ENCODE measurements around the gene ZKSCAN5. TPM values are rescaled to one million over a fixed set of nuclear protein-coding genes. Genes with fewer than 3 reads are reported as not detected.
"Not testable (repeated sequence)": the region's sequence is repeated elsewhere in the genome, so short reads cannot be mapped to it uniquely, and the experiment has no call there.

ZKSCAN5 gene
- total RNA-seq, 2 donors from 2014 or later = 14.9 to 18.2 TPM

DNA sequence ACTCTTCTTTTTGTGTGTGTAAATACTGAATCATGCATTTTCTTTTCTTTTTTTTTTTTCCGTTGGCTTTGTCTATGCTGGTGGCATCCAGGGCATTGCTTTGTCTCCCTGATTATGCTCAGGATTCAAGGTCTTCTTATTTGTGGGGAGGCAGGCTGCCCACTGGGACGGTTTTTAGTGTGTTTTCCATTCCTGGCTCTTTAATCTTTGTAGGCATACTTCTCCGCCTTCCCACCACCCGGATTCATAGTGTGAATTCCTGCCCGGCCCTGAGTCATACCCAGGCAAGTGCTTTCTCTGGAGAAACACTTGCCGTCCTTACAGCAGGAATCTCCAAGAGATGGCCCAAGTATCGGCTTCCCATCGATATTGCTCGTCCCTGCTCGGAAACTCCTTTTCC lies 59.2 kb downstream of the ZKSCAN5 start:
- H3K4me3 ChIP-seq (ENCODE audit: low read length) = no peak overlapping the region
- H3K27ac Mint-ChIP-seq = peak overlapping the region; percentile 49

DNA sequence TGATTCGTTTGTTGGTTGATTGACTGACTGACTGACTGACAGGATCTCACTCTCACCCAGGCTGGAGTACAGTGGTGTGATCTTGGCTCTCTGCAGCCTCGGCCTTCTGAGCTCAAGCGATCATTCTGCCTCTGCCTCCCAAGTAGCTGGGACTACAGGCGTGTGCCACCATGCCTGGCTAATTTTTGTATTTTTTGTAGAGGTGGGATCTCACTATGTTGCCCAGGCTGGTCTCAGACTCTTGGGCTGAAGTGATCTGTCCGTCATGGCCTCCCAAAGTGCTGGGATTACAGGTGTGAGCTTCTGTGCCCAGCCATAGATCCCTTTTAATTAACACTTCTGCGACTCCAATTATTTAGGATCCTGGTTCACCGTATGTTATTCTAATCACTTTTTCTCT lies 64.3 kb downstream of the ZKSCAN5 start:
- not testable (repeated sequence) for H3K27me3 ChIP-seq (ENCODE audit: control insufficient read depth, insufficient read depth, low read length, poor library complexity, severe bottlenecking); H3K4me1 ChIP-seq (ENCODE audit: control insufficient read depth, insufficient read depth, low read length); H3K4me3 Mint-ChIP-seq; H3K27me3 Mint-ChIP-seq (ENCODE audit: insufficient read depth); H3K4me1 Mint-ChIP-seq; H3K27ac Mint-ChIP-seq; DNase-seq; H3K9ac ChIP-seq (ENCODE audit: extremely low read depth, low read length, poor library complexity, severe bottlenecking); H3K4me3 ChIP-seq (ENCODE audit: low read length); H3K9me3 Mint-ChIP-seq; H3K9me3 ChIP-seq (ENCODE audit: control insufficient read depth, low read length); H3K27ac ChIP-seq (ENCODE audit: low read depth, low read length)
- peaks cover 73% of the 10 kb centered on the region for H3K36me3 Mint-ChIP-seq (ENCODE audit: low read depth)
- peaks cover 88% of the 10 kb centered on the region for H3K36me3 ChIP-seq (ENCODE audit: control insufficient read depth, insufficient read depth, low read length)
- 88 to 96% methylated on average over 6 to 7 of the region's 7 CpGs for WGBS, 2 experiments (ENCODE audit: insufficient coverage in 1 of 2, insufficient read length in 1 of 2)

More for the DNA sequence above, 59.2 kb downstream of the ZKSCAN5 start:
- TF ChIP-seq, protein P1, sequence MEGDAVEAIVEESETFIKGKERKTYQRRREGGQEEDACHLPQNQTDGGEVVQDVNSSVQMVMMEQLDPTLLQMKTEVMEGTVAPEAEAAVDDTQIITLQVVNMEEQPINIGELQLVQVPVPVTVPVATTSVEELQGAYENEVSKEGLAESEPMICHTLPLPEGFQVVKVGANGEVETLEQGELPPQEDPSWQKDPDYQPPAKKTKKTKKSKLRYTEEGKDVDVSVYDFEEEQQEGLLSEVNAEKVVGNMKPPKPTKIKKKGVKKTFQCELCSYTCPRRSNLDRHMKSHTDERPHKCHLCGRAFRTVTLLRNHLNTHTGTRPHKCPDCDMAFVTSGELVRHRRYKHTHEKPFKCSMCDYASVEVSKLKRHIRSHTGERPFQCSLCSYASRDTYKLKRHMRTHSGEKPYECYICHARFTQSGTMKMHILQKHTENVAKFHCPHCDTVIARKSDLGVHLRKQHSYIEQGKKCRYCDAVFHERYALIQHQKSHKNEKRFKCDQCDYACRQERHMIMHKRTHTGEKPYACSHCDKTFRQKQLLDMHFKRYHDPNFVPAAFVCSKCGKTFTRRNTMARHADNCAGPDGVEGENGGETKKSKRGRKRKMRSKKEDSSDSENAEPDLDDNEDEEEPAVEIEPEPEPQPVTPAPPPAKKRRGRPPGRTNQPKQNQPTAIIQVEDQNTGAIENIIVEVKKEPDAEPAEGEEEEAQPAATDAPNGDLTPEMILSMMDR (conservative IDR thresholded peaks at IDR 0.05) = no peak
- DNase-seq = peak; percentile 56
- peaks cover 9% of the 10 kb centered on the region for H3K4me1 Mint-ChIP-seq
- no peaks in the 10 kb centered on the region for H3K27me3 Mint-ChIP-seq (ENCODE audit: insufficient read depth)
- no peak overlapping the region for H3K4me3 Mint-ChIP-seq
- Histone ChIP-seq H3K9ac (ENCODE audit: extremely low read depth, low read length, poor library complexity, severe bottlenecking) (no peak overlapping the region), H3K36me3 (ENCODE audit: control insufficient read depth, insufficient read depth, low read length) (peaks cover 70% of the 10 kb centered on the region), H3K27me3 (ENCODE audit: control insufficient read depth, insufficient read depth, low read length, poor library complexity, severe bottlenecking) (no peaks in the 10 kb centered on the region), H3K4me1 (ENCODE audit: control insufficient read depth, insufficient read depth, low read length) (no peaks in the 10 kb centered on the region), H3K27ac (ENCODE audit: low read depth, low read length) (no peak overlapping the region), H3K9me3 (ENCODE audit: control insufficient read depth, low read length) (no peaks in the 10 kb centered on the region)
- peaks cover 58% of the 10 kb centered on the region for H3K36me3 Mint-ChIP-seq (ENCODE audit: low read depth)
- WGBS, 2 experiments (ENCODE audit: insufficient coverage in 1 of 2, insufficient read length in 1 of 2) = 90 to 93% methylated on average over 9 to 10 of the region's 10 CpGs
- H3K9me3 Mint-ChIP-seq = no peaks in the 10 kb centered on the region

DNA sequence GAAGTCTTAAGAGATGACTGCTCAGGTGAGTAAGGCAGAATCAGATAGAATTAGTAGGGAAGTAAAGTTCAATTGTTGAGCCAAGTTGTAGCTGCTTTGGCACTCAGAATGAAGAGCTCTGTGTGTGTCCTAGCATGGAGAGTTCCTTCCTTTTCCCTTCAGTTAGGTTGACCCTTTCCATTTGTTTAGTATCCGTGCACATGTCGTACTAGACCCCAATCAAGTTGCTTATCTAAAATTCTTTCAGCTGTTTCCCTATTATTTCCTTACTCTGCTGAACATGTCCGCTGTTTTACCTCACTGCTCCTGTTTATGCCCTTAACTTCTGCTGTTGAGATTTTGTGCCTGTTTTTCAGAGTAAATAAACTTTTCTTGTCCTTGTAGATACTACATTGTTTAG lies 67.3 kb downstream of the ZKSCAN5 start:
- 97 to 98% methylated on average over 3 of the region's 3 CpGs for WGBS, 2 experiments (ENCODE audit: insufficient coverage in 1 of 2, insufficient read length in 1 of 2)
- H3K4me3 ChIP-seq (ENCODE audit: low read length) = no peak overlapping the region
- H3K4me1 Mint-ChIP-seq = peaks cover 4% of the 10 kb centered on the region
- no peak overlapping the region for H3K4me3 Mint-ChIP-seq
- no peaks in the 10 kb centered on the region for H3K4me1 ChIP-seq (ENCODE audit: control insufficient read depth, insufficient read depth, low read length)
- no peak overlapping the region for H3K9ac ChIP-seq (ENCODE audit: extremely low read depth, low read length, poor library complexity, severe bottlenecking)
- no peak overlapping the region for H3K27ac Mint-ChIP-seq
- peaks cover 56% of the 10 kb centered on the region for H3K36me3 Mint-ChIP-seq (ENCODE audit: low read depth)
- no peaks in the 10 kb centered on the region for H3K27me3 Mint-ChIP-seq (ENCODE audit: insufficient read depth)
- TF ChIP-seq, protein P1 (conservative IDR thresholded peaks at IDR 0.05) = no peak
- no peaks in the 10 kb centered on the region for H3K9me3 ChIP-seq (ENCODE audit: control insufficient read depth, low read length)
- H3K27ac ChIP-seq (ENCODE audit: low read depth, low read length) = no peak overlapping the region
- peaks cover 68% of the 10 kb centered on the region for H3K36me3 ChIP-seq (ENCODE audit: control insufficient read depth, insufficient read depth, low read length)
- no peaks in the 10 kb centered on the region for H3K27me3 ChIP-seq (ENCODE audit: control insufficient read depth, insufficient read depth, low read length, poor library complexity, severe bottlenecking)
- no peaks in the 10 kb centered on the region for H3K9me3 Mint-ChIP-seq
- no peak for DNase-seq

DNA sequence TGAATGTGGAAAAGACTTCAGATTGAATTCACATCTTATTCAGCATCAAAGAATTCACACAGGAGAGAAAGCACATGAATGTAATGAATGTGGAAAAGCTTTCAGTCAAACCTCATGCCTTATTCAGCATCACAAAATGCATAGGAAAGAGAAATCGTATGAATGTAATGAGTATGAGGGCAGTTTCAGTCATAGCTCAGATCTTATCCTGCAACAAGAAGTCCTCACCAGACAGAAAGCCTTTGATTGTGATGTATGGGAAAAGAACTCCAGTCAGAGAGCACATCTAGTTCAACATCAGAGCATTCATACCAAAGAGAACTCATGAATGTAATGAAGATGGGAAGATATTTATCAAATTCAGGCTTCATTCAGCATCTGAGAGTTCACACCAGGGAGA lies 68.8 kb downstream of the ZKSCAN5 start:
- Mint-ChIP-seq H3K4me1 (peaks cover 4% of the 10 kb centered on the region), H3K27me3 (ENCODE audit: insufficient read depth) (no peaks in the 10 kb centered on the region), H3K9me3 (no peaks in the 10 kb centered on the region), H3K36me3 (ENCODE audit: low read depth) (peaks cover 51% of the 10 kb centered on the region), H3K27ac (no peak overlapping the region), H3K4me3 (no peak overlapping the region)
- H3K36me3 ChIP-seq (ENCODE audit: control insufficient read depth, insufficient read depth, low read length) = peaks cover 60% of the 10 kb centered on the region
- TF ChIP-seq, protein P1 (conservative IDR thresholded peaks at IDR 0.05) = no peak
- H3K9ac ChIP-seq (ENCODE audit: extremely low read depth, low read length, poor library complexity, severe bottlenecking) = no peak overlapping the region
- H3K9me3 ChIP-seq (ENCODE audit: control insufficient read depth, low read length) = no peaks in the 10 kb centered on the region
- DNase-seq = no peak
- WGBS, 2 experiments (ENCODE audit: insufficient coverage in 1 of 2, insufficient read length in 1 of 2) = 78% methylated on average over 1 of the region's 1 CpG; no CpG with 5 or more reads in 1 of the 2 experiments
- H3K4me3 ChIP-seq (ENCODE audit: low read length) = no peak overlapping the region
- H3K27me3 ChIP-seq (ENCODE audit: control insufficient read depth, insufficient read depth, low read length, poor library complexity, severe bottlenecking) = no peaks in the 10 kb centered on the region
- H3K4me1 ChIP-seq (ENCODE audit: control insufficient read depth, insufficient read depth, low read length) = no peaks in the 10 kb centered on the region
- no peak overlapping the region for H3K27ac ChIP-seq (ENCODE audit: low read depth, low read length)

Measured in endodermal cell (in vitro differentiated cells).